Skin epidermis (tissue), 12 donors: ENCODE results near the gene LAMC2.

Source experiments
- H3K27ac ChIP-seq, 21 experiments: fragments of 200-600 bp; sonication (generic) in 11 of 21; one replicate each; pipeline ENCODE4 v1.5.0; 2020; ENCODE audit warnings: mild to moderate bottlenecking in 3 of 21, inconsistent platforms in 2 of 21, moderate library complexity in 2 of 21
- H3K4me3 ChIP-seq, 7 experiments: fragments of 200-600 bp; sonication (generic) in 2 of 7; one replicate each; pipeline ENCODE4 v1.5.0; 2020; ENCODE audit warnings: inconsistent platforms in 2 of 7, mild to moderate bottlenecking in 2 of 7, moderate library complexity in 1 of 7

LAMC2 gene

DNA sequence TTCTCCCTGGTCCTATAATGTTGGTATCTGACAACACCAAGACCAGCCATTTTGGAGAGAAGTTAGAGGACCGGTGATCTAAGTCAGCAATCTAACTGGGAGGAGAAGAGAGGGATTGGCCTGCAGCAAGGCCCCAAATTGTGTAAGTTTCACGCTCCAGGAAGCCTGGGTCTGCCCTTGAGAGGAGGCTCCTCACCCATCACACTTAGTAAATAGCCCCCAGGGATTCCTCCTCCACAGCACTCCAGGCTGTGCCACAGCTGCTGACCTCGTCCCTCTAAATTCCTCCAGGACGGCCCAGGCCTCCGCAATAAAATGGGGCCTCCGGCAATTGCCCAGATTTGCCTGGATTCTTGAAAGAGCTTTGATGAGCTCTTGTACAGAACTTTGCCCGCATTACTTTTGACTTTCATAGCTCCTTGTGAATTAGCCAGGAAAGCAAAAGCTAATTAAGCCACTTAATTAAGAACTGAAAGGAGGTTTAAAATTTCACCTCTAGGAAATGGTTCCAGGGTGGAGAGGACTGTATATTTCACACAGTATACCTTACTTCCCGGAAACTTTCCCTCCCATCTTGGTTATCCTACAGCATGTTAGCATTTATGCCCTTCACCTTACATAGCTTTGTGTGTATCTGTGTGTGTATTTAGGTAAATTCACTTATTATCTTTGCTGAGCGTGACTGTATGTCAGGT lies 90.5 kb downstream of the LAMC2 start:
- Histone ChIP-seq H3K27ac (peak overlapping the region in 1 of 21 experiments; percentile 40), H3K4me3 (no peak overlapping the region)

DNA sequence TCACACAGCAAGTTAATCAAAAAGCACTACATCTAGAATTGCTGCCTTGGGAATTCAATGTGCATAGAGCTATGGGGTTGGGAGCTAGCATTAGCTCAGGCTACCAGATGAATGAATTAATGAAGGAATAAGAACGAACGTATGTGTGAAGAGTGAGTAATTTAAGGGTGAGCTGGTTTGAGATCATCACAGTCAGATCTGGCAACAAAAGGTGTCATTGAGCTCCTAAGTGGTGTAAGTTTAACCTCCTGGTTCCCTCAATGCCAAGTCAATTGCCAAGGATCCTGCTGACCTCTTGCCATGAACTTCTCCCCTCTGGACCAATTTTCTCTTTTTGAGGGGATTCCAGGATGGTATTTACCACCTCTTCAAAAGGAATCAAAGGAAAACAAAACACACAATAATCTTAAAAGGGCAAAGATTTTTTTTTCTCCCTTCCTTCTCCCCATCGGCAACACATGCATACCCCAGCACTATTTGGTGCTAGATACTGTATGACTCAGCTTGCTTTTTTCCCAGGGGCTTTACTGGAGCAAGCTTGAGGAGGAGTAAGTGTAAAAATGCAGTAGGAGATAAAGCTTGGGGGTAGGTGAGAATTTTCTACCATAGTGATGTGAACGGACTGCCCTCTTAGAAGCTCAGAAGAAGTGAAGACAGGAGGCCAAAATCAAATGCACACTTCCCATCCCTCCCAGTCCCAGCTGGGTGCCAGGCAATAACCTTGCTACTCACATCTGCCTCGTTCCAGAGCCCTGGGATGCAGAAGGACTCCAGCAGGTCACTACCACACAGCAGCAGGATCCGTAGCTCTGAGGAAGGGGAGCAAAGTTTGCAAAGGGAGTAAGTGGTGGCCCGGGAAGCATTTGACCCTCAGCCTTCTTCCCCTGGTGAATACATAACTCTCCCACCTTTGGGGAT lies 92.0 kb downstream of the LAMC2 start:
- Histone ChIP-seq H3K27ac (peak overlapping the region in 14 of 21 experiments; percentile 72 to 95 (median 83)), H3K4me3 (no peak overlapping the region)

DNA sequence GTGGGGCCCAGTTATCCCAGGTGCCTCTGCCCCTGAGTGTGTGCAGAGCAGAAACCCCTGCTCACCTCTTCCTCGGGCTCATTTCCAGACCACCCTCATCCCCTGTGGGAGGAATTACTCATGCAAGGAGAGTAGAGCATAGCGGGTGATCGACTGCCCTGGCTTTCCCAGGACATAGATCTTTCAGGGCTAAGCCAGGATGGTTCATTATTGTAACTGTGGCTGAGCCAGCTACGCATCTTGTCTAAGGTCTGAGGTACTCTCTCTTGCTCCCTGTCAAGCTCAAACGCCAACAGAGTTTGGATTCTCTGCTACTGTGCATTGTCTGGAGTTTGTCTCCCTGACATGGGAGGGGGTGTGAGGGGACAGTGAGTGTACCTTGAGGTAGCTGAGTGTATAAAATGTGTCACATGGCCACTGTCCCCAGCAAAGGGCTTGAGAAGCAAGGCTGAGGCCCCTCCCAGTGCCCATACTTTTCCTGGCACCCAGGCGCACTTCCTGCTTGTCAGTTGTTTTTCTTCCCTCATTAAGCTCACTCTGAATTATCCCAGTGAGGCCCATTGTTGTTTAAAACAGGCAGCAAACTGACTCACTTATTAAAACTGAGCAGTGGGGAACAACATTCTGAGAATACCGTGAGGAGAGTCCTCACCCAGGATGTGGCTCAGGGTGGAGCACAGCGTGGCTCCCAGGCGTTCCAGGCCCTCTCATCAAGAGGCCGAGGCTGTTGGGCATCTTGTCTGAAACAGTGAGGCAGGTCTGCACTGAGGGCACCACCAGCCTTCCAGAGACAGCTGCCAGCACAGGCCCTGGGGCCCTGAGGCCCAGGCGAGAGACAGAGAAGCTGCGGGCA lies 92.9 kb downstream of the LAMC2 start:
- H3K4me3 ChIP-seq: no peak overlapping the region
- H3K27ac ChIP-seq: peak overlapping the region in 20 of 21 experiments; percentile 64 to 95 (median 80)

DNA sequence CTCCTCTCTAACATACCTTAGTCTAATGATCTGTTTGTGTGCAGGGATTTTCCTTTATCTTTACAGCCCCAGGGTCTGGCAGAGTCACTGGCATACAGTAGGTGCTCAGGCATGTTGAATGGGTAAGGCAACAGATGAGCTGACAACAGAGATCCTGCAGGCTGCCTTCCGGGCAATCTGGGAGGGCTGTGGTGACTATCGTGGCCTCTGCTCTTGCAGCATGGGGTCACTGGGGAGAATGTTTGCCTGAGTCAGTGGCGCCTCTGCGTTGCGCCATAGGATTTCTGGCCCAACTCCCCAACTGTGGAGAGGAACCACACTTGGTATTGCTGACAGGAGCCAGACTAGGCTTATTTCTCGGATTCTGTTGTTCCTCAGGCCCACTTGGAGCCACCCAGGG lies 93.8 kb downstream of the LAMC2 start:
- Histone ChIP-seq H3K27ac (peak overlapping the region in 20 of 21 experiments; percentile 64 to 95 (median 80)), H3K4me3 (no peak overlapping the region)

DNA sequence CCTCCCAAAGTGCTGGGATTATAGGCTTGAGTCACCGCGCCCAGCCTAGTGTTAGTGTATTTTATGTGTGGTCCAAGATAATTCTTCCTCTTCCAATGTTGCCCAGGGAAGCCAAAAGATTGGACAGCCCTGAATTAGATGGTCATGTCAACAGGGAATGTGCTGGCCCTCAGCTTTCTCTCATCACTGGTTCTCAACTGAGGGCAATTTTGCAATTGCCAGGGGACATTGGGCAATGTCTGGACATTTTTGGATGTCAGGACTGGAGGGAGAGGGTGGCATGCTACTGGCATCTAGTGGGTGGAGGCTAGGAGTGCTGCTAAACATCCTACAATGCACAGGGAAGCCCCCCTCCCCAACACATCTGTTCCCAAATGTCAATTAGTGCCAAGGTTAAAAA lies 95.0 kb downstream of the LAMC2 start:
- no peak overlapping the region for H3K4me3 ChIP-seq
- H3K27ac ChIP-seq: peak overlapping the region in 9 of 21 experiments; percentile 6 to 84 (median 43)

DNA sequence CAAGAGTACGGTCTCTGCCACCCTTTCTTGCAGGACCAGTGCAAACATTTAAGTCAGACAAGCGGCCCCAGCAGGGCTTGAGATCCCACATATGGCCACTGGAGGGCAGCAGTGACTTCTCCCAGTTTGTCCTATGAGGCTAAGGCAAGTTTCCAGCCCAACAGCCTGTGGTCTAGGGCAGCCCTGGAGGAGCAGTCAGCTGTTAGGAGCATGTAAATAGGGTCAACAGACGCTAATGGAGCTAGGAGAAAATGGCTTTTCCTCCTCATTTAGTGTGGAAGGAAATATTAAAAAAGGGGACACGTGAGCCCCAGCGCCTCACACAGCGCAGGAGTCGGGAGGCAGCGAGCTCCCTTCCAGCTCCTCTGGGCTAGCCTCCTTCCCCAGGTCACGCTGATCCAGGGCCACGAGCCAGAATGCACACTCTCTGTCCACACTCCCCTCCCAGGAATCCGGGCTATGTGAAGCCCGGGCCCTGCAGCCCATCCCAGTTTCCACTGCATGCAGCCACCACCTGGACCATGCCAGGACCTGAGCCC lies 95.6 kb downstream of the LAMC2 start:
- peak overlapping the region in 13 of 21 experiments; percentile 3 to 84 (median 50) for H3K27ac ChIP-seq
- no peak overlapping the region for H3K4me3 ChIP-seq

DNA sequence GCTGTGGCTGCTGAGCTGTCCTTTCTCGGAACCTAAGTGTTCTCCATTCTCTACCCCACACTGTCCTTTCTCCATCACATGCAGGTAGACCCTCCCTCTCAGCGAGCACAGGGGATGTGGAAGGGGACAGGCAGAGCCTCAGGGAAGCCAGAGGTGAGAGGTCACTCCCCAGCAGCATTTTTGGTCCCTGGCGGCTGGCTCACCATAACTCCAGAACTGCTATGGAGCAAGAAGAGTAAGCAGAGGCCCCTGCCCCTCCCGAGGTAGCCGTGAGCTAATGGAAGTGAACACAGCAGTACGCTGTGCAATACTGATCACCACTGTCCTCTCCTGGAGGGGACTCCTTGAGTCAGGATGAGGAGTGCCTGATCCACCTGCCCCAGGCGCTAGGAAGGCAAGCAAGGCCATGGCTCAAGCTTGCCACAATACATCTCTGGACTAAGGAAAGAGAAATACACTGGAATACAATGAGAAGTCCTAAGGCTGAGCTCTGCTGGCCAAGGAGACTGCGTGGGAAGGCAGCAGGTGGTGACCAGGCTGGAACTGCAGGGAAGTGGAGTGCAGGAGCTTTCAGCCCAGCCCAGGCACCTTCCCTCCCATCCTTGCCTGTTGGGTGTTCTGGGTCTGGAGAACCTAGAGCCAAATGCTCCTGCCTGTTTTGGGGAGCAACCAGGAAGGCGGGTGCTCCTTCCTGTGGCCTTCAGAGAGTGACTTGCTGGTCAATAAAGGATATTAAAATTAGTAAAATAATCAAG lies 96.2 kb downstream of the LAMC2 start:
- Histone ChIP-seq H3K27ac (peak overlapping the region in 8 of 21 experiments; percentile 3 to 61 (median 37)), H3K4me3 (no peak overlapping the region)

DNA sequence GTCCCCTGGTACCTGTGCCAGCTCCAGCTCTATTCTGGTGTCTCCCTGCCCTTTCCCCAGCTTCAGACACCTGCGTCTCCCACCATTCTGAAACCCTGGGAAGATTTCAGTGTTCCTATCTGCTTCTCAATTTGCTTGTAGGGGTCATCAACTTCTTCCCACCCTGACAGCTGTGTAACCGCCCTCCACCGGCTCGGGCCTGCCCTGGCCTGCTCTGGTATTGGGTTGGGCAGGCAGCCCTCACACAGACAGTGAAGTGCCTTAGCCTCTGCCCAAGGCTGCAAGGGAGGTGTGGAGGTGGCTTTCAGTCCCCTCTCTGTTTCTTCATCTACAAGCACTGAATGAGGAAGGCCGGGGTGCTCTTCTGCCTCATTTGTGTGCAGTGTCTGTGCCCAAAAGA lies 97.2 kb downstream of the LAMC2 start:
- H3K4me3 ChIP-seq: no peak overlapping the region
- H3K27ac ChIP-seq: no peak overlapping the region

DNA sequence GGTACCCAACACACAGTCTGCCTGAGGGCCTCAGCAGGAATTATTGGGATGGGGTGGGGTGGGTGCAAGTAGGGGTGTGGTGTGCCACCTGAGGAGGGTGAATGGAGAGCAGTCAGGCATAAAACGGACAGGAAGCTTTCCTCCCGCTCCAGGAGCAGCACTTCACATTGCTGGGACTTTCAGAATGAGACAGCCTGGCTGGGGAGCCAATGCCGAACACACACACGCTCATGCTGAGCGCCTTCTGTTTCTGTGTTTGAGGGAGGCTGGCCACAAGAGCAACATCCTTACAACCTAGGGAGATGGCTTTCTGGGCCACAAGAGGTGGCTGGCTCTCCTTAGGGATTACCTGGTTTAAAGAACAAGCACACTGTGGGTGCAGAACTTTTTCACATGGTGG lies 98.0 kb downstream of the LAMC2 start:
- Histone ChIP-seq H3K4me3 (no peak overlapping the region), H3K27ac (no peak overlapping the region)

DNA sequence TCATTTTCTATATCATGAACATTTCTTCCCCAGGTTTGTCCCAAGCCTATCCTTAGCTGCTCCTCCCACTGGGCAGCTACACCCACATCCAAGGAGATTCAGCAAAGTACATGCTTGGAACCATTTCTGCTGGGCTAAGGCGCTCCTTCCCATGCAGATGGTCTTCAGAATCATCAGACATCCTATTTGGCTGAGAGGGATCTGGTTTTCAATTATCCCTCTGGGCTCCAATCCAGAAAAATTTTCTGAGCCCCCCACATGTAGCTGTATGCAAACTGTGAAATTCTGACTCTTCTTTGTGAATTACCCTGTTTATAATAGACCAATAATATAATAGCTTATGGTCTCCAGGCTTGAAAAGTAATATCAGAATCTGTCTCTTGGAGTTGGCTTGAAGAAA lies 99.2 kb downstream of the LAMC2 start:
- H3K4me3 ChIP-seq: no peak overlapping the region
- no peak overlapping the region for H3K27ac ChIP-seq

DNA sequence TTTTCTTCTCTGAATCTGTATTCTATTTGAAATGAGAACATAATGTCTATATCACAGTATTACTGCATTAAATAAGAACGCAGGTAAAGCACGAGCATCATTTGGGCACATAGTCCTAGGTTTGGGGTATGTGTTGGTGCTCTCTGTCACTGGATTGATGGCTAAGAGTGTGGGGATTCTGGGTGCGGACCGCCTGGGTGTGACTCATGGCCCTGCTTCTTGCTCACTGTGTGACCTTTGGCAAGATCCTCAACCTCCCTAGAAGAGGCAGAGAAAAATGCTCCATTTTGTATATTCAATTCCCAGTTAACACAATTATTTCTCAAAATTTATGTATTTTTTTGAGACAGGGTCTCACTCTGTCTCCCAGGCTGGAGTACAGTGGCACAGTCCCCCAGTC lies 99.7 kb downstream of the LAMC2 start:
- Histone ChIP-seq H3K4me3 (no peak overlapping the region), H3K27ac (no peak overlapping the region)

DNA sequence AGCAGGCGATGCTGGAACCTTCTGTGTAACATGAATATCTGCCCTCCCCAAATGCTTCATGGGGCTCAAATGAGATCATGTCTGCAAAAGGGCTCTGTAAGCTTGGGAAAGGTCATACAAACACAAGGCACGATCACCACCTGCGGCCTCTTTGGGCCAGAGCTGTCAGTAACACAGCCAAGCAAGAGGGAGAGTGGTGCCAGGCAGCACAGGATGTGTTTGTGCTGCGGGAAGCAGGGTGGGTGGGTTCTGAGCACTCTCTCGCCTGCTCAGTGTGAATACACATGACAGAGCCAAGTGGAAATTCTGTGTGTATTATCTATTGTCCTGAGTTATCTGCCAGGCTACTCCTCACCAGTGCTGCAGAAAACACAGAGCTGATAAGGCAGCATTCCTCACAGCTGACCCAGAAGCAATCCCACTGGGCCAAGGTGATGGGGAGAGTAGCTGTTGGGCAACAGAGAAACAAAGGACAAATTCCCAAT lies 101.2 kb downstream of the LAMC2 start:
- H3K4me3 ChIP-seq: no peak overlapping the region
- peak overlapping the region in 1 of 21 experiments; percentile 20 for H3K27ac ChIP-seq

DNA sequence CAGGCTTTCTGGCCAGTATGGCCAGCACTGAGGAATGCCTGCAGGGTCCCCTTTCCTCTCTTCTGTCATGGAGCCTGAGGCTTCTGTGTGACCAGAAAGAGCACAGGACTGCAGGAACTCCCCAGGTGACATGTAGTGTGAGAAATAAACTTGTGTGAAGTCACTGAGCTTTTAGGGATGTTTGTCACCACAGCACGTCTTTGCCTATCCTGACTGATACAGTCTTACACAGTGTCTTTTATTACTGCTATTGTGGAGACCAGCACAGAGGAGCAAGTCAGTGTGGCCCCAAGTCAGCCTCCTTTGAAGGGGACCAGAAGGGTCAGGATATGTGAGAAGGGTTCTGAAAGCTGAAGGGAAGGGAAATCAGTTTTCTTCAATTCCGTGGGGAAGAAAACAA lies 102.5 kb downstream of the LAMC2 start:
- no peak overlapping the region for H3K27ac ChIP-seq

DNA sequence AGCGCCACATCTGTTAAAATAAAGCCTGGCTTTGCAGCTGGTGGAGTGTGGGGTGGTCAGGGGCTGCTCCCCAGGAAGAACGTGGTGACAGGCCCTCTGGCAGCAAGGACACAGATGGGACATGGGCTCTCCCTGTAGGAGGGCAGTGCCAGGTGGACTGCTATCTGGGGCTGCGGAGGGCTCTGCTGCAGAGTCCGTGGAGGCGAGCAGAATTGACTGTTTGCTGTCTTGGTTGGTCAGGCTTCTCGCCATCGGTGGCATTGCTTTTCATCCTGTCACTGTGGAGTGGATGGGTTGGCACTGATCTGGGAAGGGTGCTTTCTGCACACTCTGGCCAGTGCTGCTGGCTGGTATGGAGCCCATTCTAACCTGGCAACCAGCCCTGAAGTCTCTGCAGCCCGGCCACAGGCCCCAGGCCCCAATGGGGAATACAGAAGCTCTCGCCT lies 103.0 kb downstream of the LAMC2 start:
- Histone ChIP-seq H3K4me3 (no peak overlapping the region), H3K27ac (no peak overlapping the region)

More for the DNA sequence above, 102.5 kb downstream of the LAMC2 start:
- no peak overlapping the region for H3K4me3 ChIP-seq

DNA sequence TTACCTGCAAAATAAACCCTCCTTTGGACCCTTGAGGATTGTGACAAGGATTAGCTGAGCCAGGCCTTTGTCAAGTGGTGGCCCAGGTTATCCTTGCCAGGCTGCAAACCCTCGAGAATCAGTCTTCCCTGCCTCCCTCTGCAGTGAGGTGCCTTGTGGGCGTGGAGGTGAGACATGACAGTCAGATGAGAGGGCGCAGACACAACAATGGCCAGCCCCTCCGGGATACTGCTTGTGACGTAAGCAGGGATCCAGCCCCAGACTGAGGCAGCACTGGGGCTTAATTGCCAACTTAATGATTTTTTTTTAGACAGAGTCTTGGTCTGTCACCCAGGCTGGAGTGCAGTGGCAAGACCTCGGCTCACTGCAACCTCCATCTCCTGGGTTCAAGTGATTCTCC lies 104.6 kb downstream of the LAMC2 start:
- Histone ChIP-seq H3K4me3 (no peak overlapping the region), H3K27ac (peak overlapping the region in 1 of 21 experiments; percentile 10)

DNA sequence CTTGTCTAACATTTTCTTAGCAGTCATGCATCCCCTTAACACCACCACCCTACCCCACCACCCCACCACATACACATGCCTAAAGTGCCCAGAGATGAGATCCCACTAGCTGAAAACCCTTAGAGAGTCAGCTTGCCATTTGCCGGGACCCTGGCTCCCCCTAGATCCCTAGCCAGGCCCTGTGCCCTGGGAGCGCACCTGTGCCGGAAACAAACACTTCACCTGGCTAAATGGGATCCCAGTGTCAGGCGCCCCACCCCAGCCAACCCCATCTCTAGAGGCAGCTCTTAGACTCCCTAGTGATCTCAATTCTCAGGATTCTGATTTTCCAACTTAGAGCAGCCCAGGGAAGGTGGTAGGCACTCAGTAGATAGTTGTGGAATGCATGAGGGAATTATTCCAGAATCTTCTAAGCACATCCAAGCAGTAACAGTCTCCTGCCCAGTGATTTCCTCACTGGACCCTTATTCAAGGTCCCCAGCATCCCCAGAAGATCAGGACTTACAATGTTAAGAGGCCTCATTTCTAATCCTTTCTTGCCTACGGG lies 105.2 kb downstream of the LAMC2 start:
- H3K27ac ChIP-seq: peak overlapping the region in 2 of 21 experiments; percentile 10 to 49
- H3K4me3 ChIP-seq: no peak overlapping the region

DNA sequence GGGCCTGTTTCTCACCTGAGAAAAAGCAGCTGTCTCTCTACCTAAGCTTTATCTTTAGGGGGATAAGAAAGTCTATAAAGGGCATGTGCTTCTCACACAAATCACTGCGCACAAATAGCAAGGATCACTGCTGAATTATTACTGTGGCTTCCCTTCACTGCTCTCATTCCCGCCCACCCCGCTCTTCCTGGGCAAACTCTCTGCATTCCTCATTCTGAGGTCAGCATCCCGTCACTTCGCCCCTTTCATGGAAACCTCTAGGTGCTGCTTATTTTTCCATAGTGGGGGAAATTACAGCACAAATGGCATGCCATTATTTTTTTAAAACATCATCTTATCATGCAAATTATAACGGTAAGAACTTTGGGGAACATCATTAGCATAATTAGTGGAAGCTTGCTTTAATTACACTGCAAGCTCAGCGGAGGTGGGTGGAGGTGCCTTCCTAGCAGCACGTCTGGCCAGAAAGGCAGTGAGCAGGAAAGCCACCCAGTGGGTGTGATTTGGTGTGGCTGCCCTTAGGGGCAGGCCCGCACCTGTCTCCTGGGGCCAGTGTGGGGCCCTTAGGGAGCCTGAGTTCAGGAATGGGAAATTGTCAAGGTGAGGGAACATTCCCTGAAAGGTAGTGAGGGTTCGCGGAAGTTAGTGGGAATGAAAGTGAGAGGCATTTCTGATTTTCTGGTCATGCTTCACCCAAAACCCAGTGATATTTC lies 105.9 kb downstream of the LAMC2 start:
- H3K27ac ChIP-seq: peak overlapping the region in 1 of 21 experiments; percentile 49
- H3K4me3 ChIP-seq: no peak overlapping the region

DNA sequence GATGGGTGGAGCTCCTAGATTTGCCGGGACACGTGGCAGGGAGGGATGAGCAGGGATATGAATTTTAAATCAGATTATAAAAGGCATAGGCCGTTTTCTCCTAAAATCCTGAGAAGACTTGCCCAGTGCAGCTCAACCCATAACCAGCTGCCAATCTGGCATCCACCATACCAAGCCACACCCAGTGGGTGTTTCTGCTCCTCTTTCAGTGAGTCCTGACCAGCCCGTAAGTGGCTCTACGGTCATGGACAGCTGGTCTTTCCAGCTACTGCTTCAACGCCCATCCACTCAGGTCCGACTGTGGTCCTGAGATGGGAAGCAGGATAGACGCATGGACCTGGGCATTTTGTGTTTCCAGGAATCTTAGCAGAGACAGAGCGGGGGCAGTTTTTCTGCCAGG lies 107.2 kb downstream of the LAMC2 start:
- Histone ChIP-seq H3K27ac (no peak overlapping the region), H3K4me3 (no peak overlapping the region)
